MM.1S (cell line): Measurements from ENCODE around the gene DDX56.

Source experiments
- DNase-seq: peaks from one replicate; pipeline ENCODE4 v3.0.0-alpha.2; 2015
- H2AFZ ChIP-seq: fragments of 300-600 bp; sonication (generic); 2 replicates; pipeline ENCODE4 v1.6.0; 2016; ENCODE audit warnings: antibody characterized with exemption, low read length
- H3F3A ChIP-seq: fragments of 300-600 bp; sonication (generic); 2 replicates; pipeline ENCODE4 v1.6.1; 2016; ENCODE audit warnings: mild to moderate bottlenecking, antibody characterized with exemption, low read length, moderate library complexity, mixed read lengths; ENCODE audit not compliant: insufficient read depth
- H3K27ac ChIP-seq: fragments of 300-600 bp; sonication (generic); 2 replicates; pipeline ENCODE4 v1.5.1; 2016; ENCODE audit warnings: mild to moderate bottlenecking, low read length
- H3K27me3 ChIP-seq: fragments of 300-600 bp; sonication (generic); replicated peaks from 2 replicates; pipeline ENCODE4 v1.6.0; 2016; ENCODE audit warnings: low read length; ENCODE audit not compliant: insufficient read depth
- H3K36me3 ChIP-seq: fragments of 300-600 bp; sonication (generic); replicated peaks from 2 replicates; pipeline ENCODE4 v1.6.1; 2016; ENCODE audit warnings: mild to moderate bottlenecking, low read length, mixed read lengths; ENCODE audit not compliant: insufficient read depth
- H3K4me1 ChIP-seq: fragments of 300-600 bp; sonication (generic); 2 replicates; pipeline ENCODE4 v1.6.1; 2016; ENCODE audit warnings: low read length, mixed read lengths
- H3K4me2 ChIP-seq: fragments of 300-600 bp; sonication (generic); 2 replicates; pipeline ENCODE4 v1.6.0; 2016; ENCODE audit warnings: low read depth, low read length
- H3K4me3 ChIP-seq: fragments of 300-600 bp; sonication (generic); 2 replicates; pipeline ENCODE4 v1.5.1; 2016; ENCODE audit warnings: low read length, mixed read lengths
- H3K79me2 ChIP-seq: fragments of 300-600 bp; sonication (generic); 2 replicates; pipeline ENCODE4 v1.6.1; 2016; ENCODE audit warnings: mixed run types, low read length, mixed read lengths
- H3K9ac ChIP-seq: fragments of 300-600 bp; sonication (generic); 2 replicates; pipeline ENCODE4 v1.6.1; 2016; ENCODE audit warnings: low read length, mixed read lengths
- H3K9me2 ChIP-seq: fragments of 300-600 bp; sonication (generic); replicated peaks from 2 replicates; pipeline ENCODE4 v1.6.1; 2016; ENCODE audit warnings: mild to moderate bottlenecking, low read length, mixed read lengths; ENCODE audit not compliant: insufficient read depth
- H3K9me3 ChIP-seq: fragments of 300-600 bp; sonication (generic); replicated peaks from 2 replicates; pipeline ENCODE4 v1.6.1; 2016; ENCODE audit warnings: mild to moderate bottlenecking, low read length, mixed read lengths; ENCODE audit not compliant: insufficient read depth
- H4K20me1 ChIP-seq: fragments of 300-600 bp; sonication (generic); 2 replicates; pipeline ENCODE4 v1.6.1; 2016; ENCODE audit warnings: mild to moderate bottlenecking, low read length, moderate library complexity, mixed read lengths; ENCODE audit not compliant: insufficient read depth
- EZH2 ChIP-seq: fragments of 300-600 bp; sonication (generic); optimal IDR thresholded peaks from 2 replicates; pipeline ENCODE3; 2017; ENCODE audit warnings: low read depth, mild to moderate bottlenecking, antibody characterized with exemption, low read length, mixed read lengths
- EZH2phosphoT487 ChIP-seq: fragments of 300-600 bp; sonication (generic); IDR thresholded peaks from 2 replicates; pipeline ENCODE4 v1.6.1; 2018; ENCODE audit warnings: antibody characterized with exemption, low read length
- TF ChIP-seq, protein P1 (sequence below): fragments of 300-600 bp; sonication (generic); IDR thresholded peaks from 2 replicates; pipeline ENCODE4 v1.5.1; 2016; ENCODE audit warnings: antibody characterized with exemption, low read length, mixed read lengths

The DDX56 gene

GRCh38 chr7:44583146-44583865 lies 9.6 kb upstream of the DDX56 start:
- Histone ChIP-seq H3K9ac (peak overlapping the region; percentile 87; the same call in 1 of the 2 replicates), H3F3A (peaks cover 14% of the 10 kb centered on the region), H3K4me1 (peaks cover 5% of the 10 kb centered on the region; the same call in 1 of the 2 replicates), H3K9me3 (no peaks in the 10 kb centered on the region), H3K4me3 (peak overlapping the region; percentile 71), H3K27ac (peak overlapping the region; percentile 87; the same call in 1 of the 2 replicates), H3K4me2 (peak overlapping the region; percentile 96), H2AFZ (peak overlapping the region; percentile 94), H3K36me3 (no peaks in the 10 kb centered on the region), H3K27me3 (no peaks in the 10 kb centered on the region), H4K20me1 (no peaks in the 10 kb centered on the region), H3K9me2 (no peaks in the 10 kb centered on the region), H3K79me2 (peaks cover 34% of the 10 kb centered on the region)
- TF ChIP-seq, protein P1, sequence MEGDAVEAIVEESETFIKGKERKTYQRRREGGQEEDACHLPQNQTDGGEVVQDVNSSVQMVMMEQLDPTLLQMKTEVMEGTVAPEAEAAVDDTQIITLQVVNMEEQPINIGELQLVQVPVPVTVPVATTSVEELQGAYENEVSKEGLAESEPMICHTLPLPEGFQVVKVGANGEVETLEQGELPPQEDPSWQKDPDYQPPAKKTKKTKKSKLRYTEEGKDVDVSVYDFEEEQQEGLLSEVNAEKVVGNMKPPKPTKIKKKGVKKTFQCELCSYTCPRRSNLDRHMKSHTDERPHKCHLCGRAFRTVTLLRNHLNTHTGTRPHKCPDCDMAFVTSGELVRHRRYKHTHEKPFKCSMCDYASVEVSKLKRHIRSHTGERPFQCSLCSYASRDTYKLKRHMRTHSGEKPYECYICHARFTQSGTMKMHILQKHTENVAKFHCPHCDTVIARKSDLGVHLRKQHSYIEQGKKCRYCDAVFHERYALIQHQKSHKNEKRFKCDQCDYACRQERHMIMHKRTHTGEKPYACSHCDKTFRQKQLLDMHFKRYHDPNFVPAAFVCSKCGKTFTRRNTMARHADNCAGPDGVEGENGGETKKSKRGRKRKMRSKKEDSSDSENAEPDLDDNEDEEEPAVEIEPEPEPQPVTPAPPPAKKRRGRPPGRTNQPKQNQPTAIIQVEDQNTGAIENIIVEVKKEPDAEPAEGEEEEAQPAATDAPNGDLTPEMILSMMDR = no peak
- TF ChIP-seq EZH2 (no peak), EZH2phosphoT487 (no peak)
- no peak for DNase-seq

DNA sequence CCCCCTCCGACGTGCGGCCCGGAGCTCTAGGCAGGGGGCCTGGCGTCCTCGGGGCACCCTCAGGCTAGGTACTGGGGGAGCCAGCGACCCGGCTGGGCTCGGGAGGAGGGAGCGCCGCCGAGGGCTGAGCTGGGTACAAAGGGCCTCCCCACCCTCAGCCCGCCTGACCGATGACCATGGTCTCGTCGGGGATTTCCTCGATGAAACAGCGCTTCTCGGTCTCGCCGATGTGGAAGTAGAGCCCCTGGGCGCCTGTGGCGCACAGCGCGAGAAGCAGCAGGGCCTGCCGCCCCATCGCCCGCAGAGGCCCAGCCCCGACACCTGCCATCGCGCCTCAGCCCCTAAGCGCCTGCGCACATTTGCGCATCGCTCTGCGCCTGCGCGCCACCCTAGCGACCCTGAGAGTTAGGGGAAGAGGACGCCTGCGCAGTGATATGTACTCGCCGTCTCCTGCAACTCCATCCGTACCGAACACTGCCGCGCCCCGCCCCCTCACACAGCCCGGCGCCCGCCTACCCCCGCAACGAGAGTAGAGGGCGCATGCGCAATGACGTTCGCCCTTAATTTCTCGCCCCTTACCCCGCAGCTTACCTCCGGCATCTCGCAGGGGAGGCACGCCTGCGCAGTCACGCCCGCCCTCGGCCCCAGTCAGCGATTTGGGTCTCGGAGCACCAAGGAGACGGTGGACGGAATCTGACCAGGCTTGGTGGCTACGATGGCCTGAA lies 8.3 kb upstream of the DDX56 start, which contains the start of gene TMED4:
Gene TMED4 (minus strand): TSS at position 353 of the 725 bp plus-strand sequence. CDS start 25 bp downstream, at position 328.
- DNase-seq = peak; percentile 98
- Histone ChIP-seq H3K27me3 (no peaks in the 10 kb centered on the region), H3K79me2 (peaks cover 39% of the 10 kb centered on the region), H2AFZ (peak within 1 kb of the TSS; percentile 94), H3K4me2 (peak within 1 kb of the TSS; percentile 96), H3K9ac (peak within 1 kb of the TSS; percentile 97), H3F3A (peaks cover 14% of the 10 kb centered on the region), H4K20me1 (no peaks in the 10 kb centered on the region), H3K4me3 (peak within 1 kb of the TSS; percentile 96), H3K36me3 (no peaks in the 10 kb centered on the region), H3K9me3 (no peaks in the 10 kb centered on the region), H3K27ac (peak within 1 kb of the TSS; percentile 87), H3K9me2 (no peaks in the 10 kb centered on the region), H3K4me1 (peaks cover 4% of the 10 kb centered on the region; the same call in 1 of the 2 replicates)
- TF ChIP-seq EZH2 (no peak), EZH2phosphoT487 (no peak)
- TF ChIP-seq, protein P1 = no peak

DNA sequence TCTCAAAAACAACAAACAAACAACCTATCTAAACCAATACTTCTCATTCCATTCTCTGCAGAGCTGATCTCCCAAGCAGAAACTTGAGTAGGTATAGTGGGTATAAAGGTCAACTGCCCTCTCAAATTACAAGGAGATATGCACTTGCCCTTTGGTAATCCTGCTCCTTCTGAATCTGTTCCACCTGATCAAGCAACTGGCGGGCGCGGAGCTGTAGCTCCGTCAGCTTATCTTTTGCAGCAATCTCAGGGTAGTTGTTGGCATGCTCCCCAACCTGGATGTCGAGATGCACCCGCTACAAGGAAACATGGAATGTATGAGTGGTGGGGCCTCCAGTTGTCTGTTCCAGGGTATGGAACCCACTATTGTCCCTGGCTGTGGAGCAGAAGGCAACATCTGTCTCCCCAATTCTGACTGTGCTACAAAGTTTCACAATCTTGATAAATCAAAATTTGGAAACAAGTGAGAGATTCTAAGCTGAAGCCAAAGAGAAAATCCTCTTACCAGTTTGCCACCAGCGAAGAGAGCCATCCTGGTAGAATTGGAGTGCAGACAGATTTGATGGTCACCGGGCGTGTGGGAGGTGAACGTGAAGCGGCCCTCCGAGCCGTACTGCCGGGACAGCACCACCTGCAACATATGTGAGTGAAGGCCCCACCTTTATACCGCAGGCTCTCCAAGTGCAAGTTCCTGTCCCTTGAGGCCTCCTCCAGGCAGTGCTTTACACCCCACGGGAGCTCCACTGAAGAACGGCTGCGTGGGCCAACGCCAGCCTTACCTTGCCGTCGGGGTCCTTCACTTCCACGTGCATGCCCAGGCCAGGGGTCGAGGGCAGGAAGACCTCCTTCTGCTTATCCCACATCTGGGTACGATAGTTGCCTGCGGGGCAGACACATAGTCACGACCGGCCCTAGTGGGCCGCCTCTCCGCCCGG lies 7.5 kb upstream of the DDX56 start:
- H3K4me3 ChIP-seq = peak overlapping the region; percentile 96
- H3F3A ChIP-seq = peaks cover 14% of the 10 kb centered on the region
- H3K36me3 ChIP-seq = no peaks in the 10 kb centered on the region
- H4K20me1 ChIP-seq = no peaks in the 10 kb centered on the region
- peaks cover 39% of the 10 kb centered on the region for H3K79me2 ChIP-seq
- H3K4me2 ChIP-seq = peak overlapping the region; percentile 68
- TF ChIP-seq EZH2 (no peak), EZH2phosphoT487 (no peak)
- TF ChIP-seq, protein P1 = no peak
- H3K9me2 ChIP-seq = no peaks in the 10 kb centered on the region
- peak overlapping the region; percentile 66 for H2AFZ ChIP-seq
- H3K9me3 ChIP-seq = no peaks in the 10 kb centered on the region
- peak overlapping the region; percentile 97 for H3K9ac ChIP-seq
- no peaks in the 10 kb centered on the region for H3K27me3 ChIP-seq
- peak; percentile 72 for DNase-seq
- H3K27ac ChIP-seq = peak overlapping the region; percentile 76
- peaks cover 4% of the 10 kb centered on the region; the same call in 1 of the 2 replicates for H3K4me1 ChIP-seq
